GM10266 (cell line): ENCODE results near the gene EIF3K.

Experiments
- DNase-seq: peaks from one replicate; pipeline ENCODE4 v3.0.0; 2012; ENCODE audit errors: extremely low spot score
- TF ChIP-seq, protein P1 (sequence below): IDR thresholded peaks from 2 replicates; pipeline ENCODE4 v1.5.1; 2012; ENCODE audit warnings: mild to moderate bottlenecking, low read depth; ENCODE audit not compliant: control insufficient read depth, insufficient read depth; ENCODE audit errors: missing control alignments

The EIF3K gene

DNA sequence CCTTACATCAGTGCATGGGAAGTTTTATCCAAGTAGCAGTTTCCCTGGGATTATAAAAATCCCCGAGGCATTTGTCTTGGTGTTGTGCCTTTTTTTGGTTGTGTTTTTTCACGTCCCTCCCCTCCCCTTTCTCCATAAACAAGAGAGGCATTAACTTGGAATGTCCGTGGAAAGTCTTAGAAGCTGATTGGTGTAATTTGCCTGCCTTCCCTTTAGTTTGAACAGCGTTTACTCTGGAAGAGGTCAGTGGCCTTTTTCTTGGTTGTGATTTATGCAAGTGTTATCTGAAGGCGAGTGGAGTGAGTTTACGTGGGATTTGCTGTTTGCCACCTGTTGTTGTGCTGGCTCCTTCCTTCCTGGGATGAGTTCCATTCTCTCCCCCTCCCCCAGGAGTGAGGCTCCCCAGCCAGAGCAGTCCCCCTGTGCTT lies 35.7 kb downstream of the EIF3K start:
- TF ChIP-seq, protein P1, sequence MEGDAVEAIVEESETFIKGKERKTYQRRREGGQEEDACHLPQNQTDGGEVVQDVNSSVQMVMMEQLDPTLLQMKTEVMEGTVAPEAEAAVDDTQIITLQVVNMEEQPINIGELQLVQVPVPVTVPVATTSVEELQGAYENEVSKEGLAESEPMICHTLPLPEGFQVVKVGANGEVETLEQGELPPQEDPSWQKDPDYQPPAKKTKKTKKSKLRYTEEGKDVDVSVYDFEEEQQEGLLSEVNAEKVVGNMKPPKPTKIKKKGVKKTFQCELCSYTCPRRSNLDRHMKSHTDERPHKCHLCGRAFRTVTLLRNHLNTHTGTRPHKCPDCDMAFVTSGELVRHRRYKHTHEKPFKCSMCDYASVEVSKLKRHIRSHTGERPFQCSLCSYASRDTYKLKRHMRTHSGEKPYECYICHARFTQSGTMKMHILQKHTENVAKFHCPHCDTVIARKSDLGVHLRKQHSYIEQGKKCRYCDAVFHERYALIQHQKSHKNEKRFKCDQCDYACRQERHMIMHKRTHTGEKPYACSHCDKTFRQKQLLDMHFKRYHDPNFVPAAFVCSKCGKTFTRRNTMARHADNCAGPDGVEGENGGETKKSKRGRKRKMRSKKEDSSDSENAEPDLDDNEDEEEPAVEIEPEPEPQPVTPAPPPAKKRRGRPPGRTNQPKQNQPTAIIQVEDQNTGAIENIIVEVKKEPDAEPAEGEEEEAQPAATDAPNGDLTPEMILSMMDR = no peak
- no peak for DNase-seq

DNA sequence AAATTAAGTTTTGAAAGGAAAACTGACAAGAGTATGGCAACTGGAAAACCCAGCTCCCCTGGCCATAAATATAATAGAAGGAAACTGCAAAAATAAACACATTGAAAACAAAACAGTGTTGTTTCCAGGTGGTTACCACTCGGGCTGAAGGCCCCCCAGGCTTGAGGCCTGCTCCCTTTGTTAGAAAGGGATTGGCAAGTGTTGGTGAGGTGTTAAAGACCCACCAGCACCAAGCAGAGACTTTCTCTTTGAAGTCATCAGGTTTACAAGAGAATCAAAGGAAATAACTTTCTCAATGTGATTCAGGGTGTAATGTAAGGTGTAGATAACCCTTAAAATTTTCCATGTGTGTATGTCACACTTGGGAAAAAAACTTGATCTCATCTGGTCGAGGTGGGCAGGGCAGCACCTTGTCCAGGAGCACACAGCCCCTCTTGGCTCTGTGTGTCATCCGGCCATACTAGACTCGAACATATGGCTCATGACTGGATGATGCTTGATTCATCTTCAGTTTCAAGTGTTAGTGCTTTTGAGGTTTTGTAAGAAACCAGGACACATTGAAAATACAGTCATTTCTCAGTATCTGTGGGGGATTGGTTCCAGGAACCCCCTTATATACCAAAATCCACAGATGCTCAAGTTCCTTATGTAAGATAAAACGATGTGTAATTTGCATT lies 36.3 kb downstream of the EIF3K start:
- TF ChIP-seq, protein P1 = no peak
- DNase-seq = peak; percentile 58

DNA sequence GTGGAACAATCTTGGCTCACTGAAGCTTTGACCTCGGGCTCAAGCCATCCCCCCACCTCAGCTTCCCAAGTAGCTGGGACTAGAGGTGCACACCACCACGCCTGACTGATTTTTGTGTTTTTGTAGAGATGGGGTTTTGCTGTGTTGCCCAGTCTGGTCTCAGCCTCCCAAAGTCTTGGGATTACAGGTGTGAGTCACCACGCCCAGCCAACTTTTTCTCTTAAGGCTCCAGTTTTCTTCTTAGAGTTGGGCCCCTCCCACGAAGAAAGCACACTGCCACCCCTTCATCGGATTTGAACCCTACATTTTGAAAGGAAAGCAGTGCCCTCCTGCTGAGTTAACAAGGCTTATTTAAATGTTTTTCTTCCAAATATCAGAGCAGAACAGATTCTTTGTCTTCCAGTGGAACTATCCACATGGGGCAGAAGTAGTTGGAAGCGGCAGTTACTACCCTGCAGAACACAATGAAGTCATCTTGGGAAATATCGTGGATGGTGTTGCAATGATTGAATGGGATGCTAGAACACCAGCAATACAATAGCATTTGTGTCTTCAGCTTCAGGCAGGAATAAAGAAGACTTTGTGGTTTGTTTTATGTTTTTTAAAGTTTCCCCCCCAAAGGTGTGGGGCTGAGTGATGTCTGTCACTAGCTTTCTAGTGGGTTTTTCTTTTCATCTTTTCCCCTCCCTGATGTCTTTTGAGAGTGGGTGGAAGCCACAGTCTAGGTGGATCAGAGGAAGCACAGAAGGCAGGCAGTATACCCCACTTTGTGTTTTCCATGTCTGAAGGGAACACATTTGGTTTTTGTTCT lies 37.4 kb downstream of the EIF3K start:
- no peak for DNase-seq
- TF ChIP-seq, protein P1 = no peak

DNA sequence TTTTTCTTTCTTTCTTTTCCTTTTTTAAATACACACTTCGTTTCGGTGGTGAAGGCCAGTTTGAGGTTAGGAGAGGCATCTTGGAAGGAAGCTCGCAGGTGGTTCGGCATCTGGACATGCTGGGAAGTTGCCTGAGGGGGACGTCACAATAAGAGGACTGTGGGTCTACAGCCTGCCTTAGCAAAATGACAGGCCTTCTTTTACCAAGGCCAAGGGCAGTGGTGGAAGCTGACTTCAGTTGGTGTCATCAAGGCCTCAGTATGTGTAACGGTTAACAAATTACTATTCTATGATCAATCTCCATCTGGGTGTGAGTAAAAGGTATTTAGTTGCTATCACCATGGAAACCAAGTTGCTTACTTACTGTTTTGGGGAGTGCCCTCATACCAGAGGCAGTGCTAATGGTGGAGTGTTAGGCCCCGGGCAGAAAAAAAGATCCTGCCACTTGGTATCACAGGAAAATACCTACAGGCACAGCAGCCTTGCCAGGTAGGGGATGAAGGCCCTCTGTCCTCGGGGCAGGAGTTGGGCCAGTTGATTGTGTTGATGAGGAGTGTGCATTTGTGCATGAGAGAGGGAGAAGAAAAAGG lies 38.7 kb downstream of the EIF3K start:
- no peak for DNase-seq
- TF ChIP-seq, protein P1 = no peak

DNA sequence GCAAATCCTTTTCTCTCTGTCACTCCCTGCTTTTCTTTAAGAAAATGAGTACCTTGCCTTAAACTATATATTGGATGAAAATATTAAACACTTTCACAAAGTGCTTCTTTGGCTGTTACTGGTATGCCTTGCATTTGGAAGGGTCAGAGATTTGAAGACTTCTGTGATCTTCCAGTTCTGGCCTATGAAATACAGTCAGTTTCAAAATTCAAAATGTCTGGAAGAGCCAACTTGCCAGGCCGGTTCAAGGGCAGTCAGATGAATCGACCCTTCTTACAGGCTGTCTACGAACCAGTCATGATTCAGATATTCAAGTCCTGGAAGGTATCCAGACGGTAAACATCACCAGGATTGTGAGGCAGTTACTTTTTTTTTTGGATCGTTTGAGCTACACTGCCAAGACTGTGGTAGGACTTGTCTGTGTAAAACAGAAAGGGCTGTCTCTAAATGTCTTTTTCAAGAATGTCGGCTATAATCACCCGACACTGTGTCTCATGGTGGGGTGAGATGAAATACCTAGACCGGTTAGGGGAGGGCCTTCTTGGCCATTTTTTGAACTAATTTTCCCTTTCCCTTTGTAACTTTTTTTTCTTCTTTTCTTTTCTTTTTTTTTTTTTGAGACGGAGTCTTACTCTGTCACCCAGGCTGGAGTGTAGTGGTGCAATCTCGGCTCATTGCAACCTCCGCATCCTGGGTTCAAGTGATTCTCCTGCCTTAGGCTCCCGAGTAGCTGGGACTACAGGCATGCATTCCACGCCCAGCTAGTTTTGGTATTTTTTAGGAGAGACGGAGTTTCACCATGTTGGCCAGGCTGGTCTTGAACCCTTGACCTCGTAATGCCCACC lies 39.7 kb downstream of the EIF3K start:
- no peak for DNase-seq
- TF ChIP-seq, protein P1 = no peak

DNA sequence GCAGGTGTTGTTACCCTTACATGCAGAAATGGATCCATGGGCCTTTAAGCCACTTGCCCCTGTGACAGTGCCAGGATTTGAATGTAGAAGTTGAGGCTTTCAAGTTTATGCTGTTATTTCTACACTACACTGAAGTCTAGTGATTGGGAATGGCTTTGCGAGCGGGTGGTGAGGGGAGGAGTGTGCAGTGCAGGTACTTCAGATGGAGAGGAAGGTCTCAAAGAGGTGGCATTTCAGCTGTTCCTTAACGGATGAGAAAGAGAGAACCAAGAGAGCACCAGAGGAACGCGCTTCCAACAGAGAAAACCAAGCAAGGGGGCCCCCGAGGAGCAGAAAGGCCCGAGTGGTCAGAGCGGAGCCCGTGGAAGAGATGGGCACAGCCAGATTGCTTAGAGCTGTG lies 41.7 kb downstream of the EIF3K start:
- TF ChIP-seq, protein P1 = no peak
- no peak for DNase-seq
